ENCODE data around the gene ANAPC5.

GRCh38 chr12:121344506-121344905, 7.7 kb downstream of the ANAPC5 start:
- TF ChIP-seq CTCF (IDR thresholded peaks at IDR 0.05; ENCODE audit: insufficient read depth, low read depth, low read length) (no peak), EZH2 (IDR thresholded peaks at IDR 0.05; ENCODE audit: insufficient read depth, low read length) (no peak)
